ENCODE results near the gene LRG1.

GRCh38 chr19:4571305-4571917 lies 31.6 kb upstream of the LRG1 start:
- TF ChIP-seq CTCF (conservative IDR thresholded peaks at IDR 0.05; ENCODE audit: low read depth in 2 of 2) (no peak), POLR2AphosphoS5 (IDR thresholded peaks at IDR 0.05; ENCODE audit: low read depth) (no peak), EZH2 (IDR thresholded peaks at IDR 0.05; ENCODE audit: low read depth, unreplicated experiment) (no peak), REST (IDR thresholded peaks at IDR 0.05; ENCODE audit: unreplicated experiment) (no peak), EZH2phosphoT487 (IDR thresholded peaks at IDR 0.05; ENCODE audit: unreplicated experiment) (no peak), JUNB (IDR thresholded peaks at IDR 0.05; ENCODE audit: unreplicated experiment) (no peak), ZNF331 (CRISPR knock-in tag; IDR thresholded peaks at IDR 0.05; ENCODE audit: low read depth) (no peak), CREB1 (CRISPR knock-in tag; IDR thresholded peaks at IDR 0.05; ENCODE audit: low read depth) (no peak), NANOG (IDR thresholded peaks at IDR 0.05; ENCODE audit: borderline replicate concordance) (no peak), ZNF462 (CRISPR knock-in tag; IDR thresholded peaks at IDR 0.05) (no peak), ETS1 (IDR thresholded peaks at IDR 0.05) (no peak), STAT1 (IDR thresholded peaks at IDR 0.05; ENCODE audit: unreplicated experiment) (no peak)

Data from GM23338 (cell line).